BLaER1 treated with 17β-estradiol and CSF1 and Interleukin-3, amounts not matched to agents 10 nM and 100 nM (cell line): ENCODE results near the gene MAP4K3.
"Not testable (repeated sequence)": the region's sequence is repeated elsewhere in the genome, so short reads cannot be mapped to it uniquely, and the experiment has no call there.

ENCODE experiments used
- H3K27ac ChIP-seq, 11 experiments: shearing (Covaris generic); formaldehyde crosslinking; 2 replicates each; pipeline ENCODE4 v1.8.1; 2022
- H3K27me3 ChIP-seq, 11 experiments: shearing (Covaris generic); formaldehyde crosslinking; 2 replicates each; pipeline ENCODE4 v1.8.1; 2022
- H3K36me3 ChIP-seq, 11 experiments: shearing (Covaris generic); formaldehyde crosslinking; 2 replicates each; pipeline ENCODE4 v1.8.1; 2022
- H3K4me1 ChIP-seq, 10 experiments: shearing (Covaris generic); formaldehyde crosslinking; 2 replicates each; pipeline ENCODE4 v1.8.1; 2022
- H3K4me2 ChIP-seq, 11 experiments: shearing (Covaris generic); formaldehyde crosslinking; 2 replicates each; pipeline ENCODE4 v1.8.1; 2022
- H3K4me3 ChIP-seq, 10 experiments: shearing (Covaris generic); formaldehyde crosslinking; 2 replicates each; pipeline ENCODE4 v1.8.1; 2022
- H3K9ac ChIP-seq, 11 experiments: shearing (Covaris generic); formaldehyde crosslinking; 2 replicates each; pipeline ENCODE4 v1.8.1; 2022
- H3K9me3 ChIP-seq, 11 experiments: shearing (Covaris generic); formaldehyde crosslinking; replicated peaks in 1 of 11; 2 replicates each; pipeline ENCODE4 v1.8.1; 2022
- H4K20me1 ChIP-seq, 11 experiments: shearing (Covaris generic); formaldehyde crosslinking; 2 replicates each; pipeline ENCODE4 v1.8.1; 2022
- Cebpa-rat ChIP-seq, 11 experiments: shearing (Covaris generic); IDR thresholded peaks; 2 replicates each; pipeline ENCODE4 v1.8.1; 2022

The MAP4K3 gene

DNA sequence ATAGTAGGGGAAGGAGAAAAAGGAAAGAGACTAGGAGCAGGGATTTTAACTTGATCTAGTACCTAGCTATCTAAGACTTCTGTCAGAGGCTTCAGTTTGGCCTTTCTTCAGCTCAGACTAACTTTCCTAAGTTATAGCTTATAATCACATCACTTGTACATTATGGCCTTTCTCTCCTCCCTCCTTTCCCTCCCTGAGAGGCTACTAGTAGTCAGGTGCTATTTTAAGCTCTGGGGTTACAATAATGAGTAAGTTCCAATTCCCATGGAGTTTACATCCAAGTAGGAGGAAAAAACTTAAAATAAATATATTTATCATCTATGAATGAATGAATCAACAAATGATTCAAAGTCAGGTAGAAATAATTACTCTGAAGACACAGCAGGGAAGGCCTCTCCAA, 102.6 kb downstream of the MAP4K3 start:
- no peaks in the 10 kb centered on the region for H3K27me3 ChIP-seq
- TF ChIP-seq Cebpa-rat (IDR thresholded peaks at IDR 0.05), result no peak
- no peaks in the 10 kb centered on the region for H3K4me1 ChIP-seq
- peaks cover 9 to 50% (median 26%) of the 10 kb centered on the region in 11 experiments; a peak in 20 of 22 replicates for H3K36me3 ChIP-seq
- H3K4me3 ChIP-seq, result no peak overlapping the region
- H3K27ac ChIP-seq, result no peak overlapping the region
- peaks cover 0 to 4% (median 0%) of the 10 kb centered on the region in 11 experiments; a peak in 1 of 22 replicates for H4K20me1 ChIP-seq
- H3K9me3 ChIP-seq, result no peaks in the 10 kb centered on the region
- H3K9ac ChIP-seq, result no peak overlapping the region
- H3K4me2 ChIP-seq, result no peak overlapping the region

DNA sequence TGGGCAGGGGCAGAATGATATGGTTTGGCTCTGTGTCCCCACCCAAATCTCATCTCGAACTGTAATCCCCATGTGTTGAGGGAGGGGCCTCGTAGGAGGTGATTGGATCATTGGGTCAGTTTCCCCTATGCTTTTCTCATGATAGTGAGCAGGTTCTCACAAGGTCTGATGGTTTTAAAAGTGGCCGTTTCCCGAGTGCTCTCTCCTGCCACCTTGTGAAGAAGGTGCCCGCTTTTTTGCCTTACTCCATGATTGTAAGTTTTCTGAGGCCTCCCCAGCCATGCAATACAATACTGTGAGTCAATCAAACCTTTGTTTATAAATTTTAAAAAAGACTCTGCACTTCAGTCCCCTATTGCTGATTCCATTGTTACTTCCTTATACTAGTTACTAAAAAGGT, 110.4 kb downstream of the MAP4K3 start:
- H3K9me3 ChIP-seq, result no peaks in the 10 kb centered on the region
- no peak overlapping the region for H3K4me2 ChIP-seq
- no peak for TF ChIP-seq Cebpa-rat (IDR thresholded peaks at IDR 0.05)
- H3K9ac ChIP-seq, result no peak overlapping the region
- no peaks in the 10 kb centered on the region; a peak in 1 of 22 replicates for H4K20me1 ChIP-seq
- H3K4me3 ChIP-seq, result no peak overlapping the region
- no peaks in the 10 kb centered on the region for H3K27me3 ChIP-seq
- H3K36me3 ChIP-seq, result peaks cover 42 to 79% (median 48%) of the 10 kb centered on the region in 11 experiments; a peak in 21 of 22 replicates
- no peaks in the 10 kb centered on the region for H3K4me1 ChIP-seq
- H3K27ac ChIP-seq, result no peak overlapping the region

- Histone ChIP-seq H3K36me3 (peaks cover 37 to 73% (median 48%) of the 10 kb centered on the region in 11 experiments; a peak in 21 of 22 replicates), H3K9ac (no peak overlapping the region), H3K4me2 (no peak overlapping the region), H4K20me1 (no peaks in the 10 kb centered on the region; a peak in 1 of 22 replicates), H3K4me3 (no peak overlapping the region), H3K27me3 (no peaks in the 10 kb centered on the region), H3K9me3 (no peaks in the 10 kb centered on the region), H3K4me1 (no peaks in the 10 kb centered on the region), H3K27ac (no peak overlapping the region)
- TF ChIP-seq Cebpa-rat (IDR thresholded peaks at IDR 0.05), result no peak
Measured at GRCh38 chr2:39325966-39326365, 111.1 kb downstream of the MAP4K3 start.

- not testable (repeated sequence) for H3K9ac ChIP-seq, H3K9me3 ChIP-seq, H3K4me3 ChIP-seq, H3K27me3 ChIP-seq, H4K20me1 ChIP-seq, H3K4me2 ChIP-seq, H3K4me1 ChIP-seq, H3K27ac ChIP-seq
- peaks cover 10 to 42% (median 22%) of the 10 kb centered on the region in 11 experiments; a peak in 19 of 22 replicates for H3K36me3 ChIP-seq
Measured at GRCh38 chr2:39321056-39322035, 115.7 kb downstream of the MAP4K3 start.

DNA sequence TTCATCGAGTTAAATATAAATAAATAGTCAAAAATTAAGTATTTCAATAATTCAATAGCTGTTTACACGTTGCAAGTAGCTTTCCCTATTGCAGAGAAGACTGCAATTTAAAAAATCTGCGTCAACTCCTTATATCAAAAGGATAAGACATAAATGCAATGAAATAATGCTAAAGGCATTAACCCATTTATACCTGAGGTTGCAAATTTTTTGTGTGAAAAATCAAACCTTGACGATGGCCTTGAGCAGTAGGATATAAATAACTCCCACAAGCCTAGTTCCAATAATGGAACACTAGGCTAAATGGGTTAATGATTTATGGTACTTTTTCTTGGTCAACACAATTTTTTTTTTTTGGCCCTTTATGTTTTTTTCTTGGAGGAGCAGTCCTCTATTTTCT, 116.9 kb downstream of the MAP4K3 start:
- no peaks in the 10 kb centered on the region for H3K27me3 ChIP-seq
- no peak for TF ChIP-seq Cebpa-rat (IDR thresholded peaks at IDR 0.05)
- H3K4me1 ChIP-seq, result no peaks in the 10 kb centered on the region
- H4K20me1 ChIP-seq, result no peaks in the 10 kb centered on the region
- H3K9me3 ChIP-seq, result no peaks in the 10 kb centered on the region
- no peak overlapping the region for H3K4me3 ChIP-seq
- H3K4me2 ChIP-seq, result no peak overlapping the region
- H3K27ac ChIP-seq, result no peak overlapping the region
- peaks cover 6 to 33% (median 12%) of the 10 kb centered on the region in 11 experiments; a peak in 14 of 22 replicates for H3K36me3 ChIP-seq
- no peak overlapping the region for H3K9ac ChIP-seq

DNA sequence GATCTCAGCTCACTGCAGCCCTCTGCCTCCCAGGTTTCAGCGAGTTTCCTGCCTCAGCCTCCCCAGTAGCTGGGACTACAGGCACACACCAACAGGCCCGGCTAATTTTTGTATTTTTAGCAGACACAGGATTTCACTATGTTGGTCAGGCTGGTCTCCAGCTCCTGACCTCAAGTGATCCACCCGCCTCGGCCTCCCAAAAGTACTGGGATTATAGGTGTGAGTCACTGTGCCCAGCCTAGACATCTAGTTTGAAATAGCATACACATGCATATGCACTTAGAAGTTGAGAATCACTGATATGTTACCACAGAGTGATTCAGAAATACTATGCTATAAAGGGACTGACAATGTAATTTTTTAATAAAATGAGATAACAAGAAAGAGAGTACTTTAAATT, 123.5 kb downstream of the MAP4K3 start:
- no peak overlapping the region for H3K4me2 ChIP-seq
- no peak overlapping the region for H3K4me3 ChIP-seq
- H3K9me3 ChIP-seq, result no peaks in the 10 kb centered on the region; a peak in 1 of 22 replicates
- no peak overlapping the region for H3K27ac ChIP-seq
- H4K20me1 ChIP-seq, result no peaks in the 10 kb centered on the region
- H3K9ac ChIP-seq, result no peak overlapping the region
- no peak for TF ChIP-seq Cebpa-rat (IDR thresholded peaks at IDR 0.05)
- no peaks in the 10 kb centered on the region for H3K27me3 ChIP-seq
- H3K36me3 ChIP-seq, result peaks cover 25 to 48% (median 37%) of the 10 kb centered on the region in 11 experiments
- no peaks in the 10 kb centered on the region for H3K4me1 ChIP-seq

DNA sequence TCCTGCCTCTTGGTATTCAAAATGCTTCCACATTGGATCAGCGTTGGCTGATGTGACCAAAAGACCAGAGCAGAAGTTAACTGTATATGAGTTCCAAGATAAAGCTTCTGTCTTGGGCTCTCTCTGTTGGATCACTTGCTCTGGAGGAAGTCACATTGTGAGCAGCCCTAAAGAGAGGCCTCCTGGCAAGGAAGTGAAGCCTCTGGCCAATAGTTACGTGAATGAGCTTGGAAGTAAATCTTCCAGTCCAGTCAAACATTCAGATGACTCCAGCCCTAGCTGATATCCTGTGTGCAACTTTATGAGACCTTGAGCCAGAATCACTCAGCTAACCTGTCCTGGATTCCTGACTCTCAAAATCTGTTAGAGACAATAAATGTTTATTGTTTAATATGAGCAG, 125.6 kb downstream of the MAP4K3 start:
- Histone ChIP-seq H3K4me3 (no peak overlapping the region), H3K4me1 (no peaks in the 10 kb centered on the region), H3K27ac (no peak overlapping the region), H4K20me1 (no peaks in the 10 kb centered on the region), H3K9ac (no peak overlapping the region), H3K9me3 (no peaks in the 10 kb centered on the region; a peak in 1 of 22 replicates), H3K27me3 (no peaks in the 10 kb centered on the region), H3K4me2 (no peak overlapping the region), H3K36me3 (peaks cover 25 to 50% (median 37%) of the 10 kb centered on the region in 11 experiments)
- no peak for TF ChIP-seq Cebpa-rat (IDR thresholded peaks at IDR 0.05)

DNA sequence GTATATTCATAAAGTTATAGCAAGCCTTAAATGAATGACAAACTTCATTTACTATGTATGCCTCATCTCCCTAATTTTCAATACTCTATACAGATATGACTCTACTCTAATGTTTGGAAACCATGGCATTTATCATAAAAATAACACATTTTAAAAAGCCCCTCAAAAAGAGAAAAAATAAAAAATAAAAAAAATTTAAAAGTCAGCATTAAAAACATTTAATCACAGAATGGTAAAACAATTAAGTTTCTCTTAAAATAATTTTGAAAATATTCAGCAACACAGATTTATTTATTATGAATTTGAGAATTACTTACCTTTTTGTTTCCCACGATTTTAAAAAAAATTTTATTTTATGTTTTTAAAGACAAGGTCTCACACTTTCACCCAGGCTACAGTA, 128.3 kb downstream of the MAP4K3 start:
- no peaks in the 10 kb centered on the region for H4K20me1 ChIP-seq
- H3K9me3 ChIP-seq, result no peaks in the 10 kb centered on the region; a peak in 1 of 22 replicates
- H3K4me2 ChIP-seq, result no peak overlapping the region
- no peak overlapping the region for H3K27ac ChIP-seq
- H3K4me1 ChIP-seq, result no peaks in the 10 kb centered on the region
- H3K27me3 ChIP-seq, result no peaks in the 10 kb centered on the region
- H3K36me3 ChIP-seq, result peaks cover 15 to 42% (median 27%) of the 10 kb centered on the region in 11 experiments
- H3K9ac ChIP-seq, result no peak overlapping the region
- no peak overlapping the region for H3K4me3 ChIP-seq
- no peak for TF ChIP-seq Cebpa-rat (IDR thresholded peaks at IDR 0.05)

DNA sequence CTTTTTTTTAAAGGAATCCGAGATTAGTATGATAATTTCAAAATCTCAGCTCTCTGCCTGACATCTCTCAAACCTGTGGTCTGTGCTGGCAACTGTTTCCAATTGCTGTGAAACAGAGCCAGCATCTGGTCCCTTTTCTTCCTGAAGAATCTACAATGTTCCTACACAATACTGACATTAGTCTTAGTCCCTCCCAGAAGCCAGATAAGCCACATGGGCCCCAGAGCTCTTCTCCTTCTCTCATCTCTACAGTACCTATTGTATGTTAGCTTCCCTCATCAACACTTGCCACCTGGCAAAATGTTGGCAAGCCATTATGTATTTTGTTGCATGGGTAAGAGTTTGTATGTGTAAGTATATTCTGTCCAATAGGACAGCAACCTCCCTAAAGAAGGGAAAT, 130.5 kb downstream of the MAP4K3 start:
- no peak for TF ChIP-seq Cebpa-rat (IDR thresholded peaks at IDR 0.05)
- peaks cover 0 to 21% (median 10%) of the 10 kb centered on the region in 11 experiments; a peak in 19 of 22 replicates for H3K36me3 ChIP-seq
- H3K9ac ChIP-seq, result no peak overlapping the region
- no peak overlapping the region for H3K27ac ChIP-seq
- H3K4me1 ChIP-seq, result no peaks in the 10 kb centered on the region
- H3K4me3 ChIP-seq, result no peak overlapping the region
- H4K20me1 ChIP-seq, result no peaks in the 10 kb centered on the region
- no peaks in the 10 kb centered on the region for H3K27me3 ChIP-seq
- H3K9me3 ChIP-seq, result no peaks in the 10 kb centered on the region; a peak in 1 of 22 replicates
- H3K4me2 ChIP-seq, result no peak overlapping the region
